Muscle layer of colon (tissue), 2 donors: ENCODE data around the gene PLIN4.

ENCODE experiments used
- H3K27ac ChIP-seq: one replicate; pipeline ENCODE4 v1.7.0; 2013; ENCODE audit warnings: low read depth, mild to moderate bottlenecking, low read length, moderate library complexity
- H3K27me3 ChIP-seq, 2 donors: one replicate each; pipeline ENCODE4 v1.7.0; 2013; ENCODE audit warnings: low read length in 2 of 2, mild to moderate bottlenecking in 2 of 2; ENCODE audit not compliant: insufficient read depth in 2 of 2, control insufficient read depth in 1 of 2
- H3K36me3 ChIP-seq: one replicate; pipeline ENCODE4 v1.7.0; 2013; ENCODE audit warnings: mild to moderate bottlenecking, low read length; ENCODE audit not compliant: insufficient read depth
- H3K4me1 ChIP-seq: one replicate; pipeline ENCODE4 v1.7.0; 2013; ENCODE audit warnings: mild to moderate bottlenecking, low read length; ENCODE audit not compliant: insufficient read depth
- H3K4me3 ChIP-seq, 2 donors: one replicate each; pipeline ENCODE4 v1.7.0; 2013; ENCODE audit warnings: low read length in 2 of 2, low read depth in 1 of 2, mild to moderate bottlenecking in 1 of 2, moderate library complexity in 1 of 2
- H3K9ac ChIP-seq: one replicate; pipeline ENCODE4 v1.7.0; 2013; ENCODE audit warnings: low read length
- H3K9me3 ChIP-seq: one replicate; pipeline ENCODE4 v1.7.0; 2013; ENCODE audit warnings: mild to moderate bottlenecking, low read length
- donor health status: abdominal sarcoma.
- donor health status: Adenocarcinoma of cecum.

The PLIN4 gene

DNA sequence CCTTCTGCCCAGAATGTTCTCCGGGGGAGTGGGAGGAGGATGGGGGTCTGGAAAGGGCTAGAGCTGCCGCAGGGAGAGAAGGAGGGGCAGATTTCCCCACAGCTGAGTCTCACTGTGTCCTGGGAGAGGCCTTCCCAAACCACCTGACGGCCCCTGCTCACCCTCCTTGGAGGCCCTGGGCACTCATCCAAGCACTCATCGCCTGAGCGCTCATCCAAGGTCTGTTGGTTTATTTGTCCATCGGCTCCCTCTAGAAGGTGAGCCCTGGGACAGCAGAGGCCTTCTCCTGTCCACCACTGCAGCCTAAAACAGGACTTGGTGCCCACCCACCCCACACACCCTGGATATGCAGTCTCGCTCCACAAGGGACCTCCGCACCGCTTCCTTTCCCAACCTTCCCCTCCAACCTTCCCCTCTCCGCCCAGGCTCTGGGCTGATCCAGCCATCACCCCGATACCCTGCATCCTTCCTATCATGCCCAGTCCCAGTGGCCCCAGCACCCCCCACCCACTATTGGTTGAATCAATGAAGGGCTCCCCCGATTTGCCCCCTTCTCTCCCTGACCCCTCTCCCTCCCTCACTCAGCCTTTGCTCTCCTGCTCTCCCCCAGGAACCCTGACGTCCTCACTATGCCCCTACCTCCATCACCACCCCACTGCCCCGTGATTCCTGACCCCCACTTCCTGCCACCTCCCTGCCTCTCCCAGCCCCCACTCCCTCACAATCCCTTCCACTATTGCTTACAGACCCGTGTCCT, 62.4 kb downstream of the PLIN4 start:
- H3K27ac ChIP-seq = peak overlapping the region; percentile 73

DNA sequence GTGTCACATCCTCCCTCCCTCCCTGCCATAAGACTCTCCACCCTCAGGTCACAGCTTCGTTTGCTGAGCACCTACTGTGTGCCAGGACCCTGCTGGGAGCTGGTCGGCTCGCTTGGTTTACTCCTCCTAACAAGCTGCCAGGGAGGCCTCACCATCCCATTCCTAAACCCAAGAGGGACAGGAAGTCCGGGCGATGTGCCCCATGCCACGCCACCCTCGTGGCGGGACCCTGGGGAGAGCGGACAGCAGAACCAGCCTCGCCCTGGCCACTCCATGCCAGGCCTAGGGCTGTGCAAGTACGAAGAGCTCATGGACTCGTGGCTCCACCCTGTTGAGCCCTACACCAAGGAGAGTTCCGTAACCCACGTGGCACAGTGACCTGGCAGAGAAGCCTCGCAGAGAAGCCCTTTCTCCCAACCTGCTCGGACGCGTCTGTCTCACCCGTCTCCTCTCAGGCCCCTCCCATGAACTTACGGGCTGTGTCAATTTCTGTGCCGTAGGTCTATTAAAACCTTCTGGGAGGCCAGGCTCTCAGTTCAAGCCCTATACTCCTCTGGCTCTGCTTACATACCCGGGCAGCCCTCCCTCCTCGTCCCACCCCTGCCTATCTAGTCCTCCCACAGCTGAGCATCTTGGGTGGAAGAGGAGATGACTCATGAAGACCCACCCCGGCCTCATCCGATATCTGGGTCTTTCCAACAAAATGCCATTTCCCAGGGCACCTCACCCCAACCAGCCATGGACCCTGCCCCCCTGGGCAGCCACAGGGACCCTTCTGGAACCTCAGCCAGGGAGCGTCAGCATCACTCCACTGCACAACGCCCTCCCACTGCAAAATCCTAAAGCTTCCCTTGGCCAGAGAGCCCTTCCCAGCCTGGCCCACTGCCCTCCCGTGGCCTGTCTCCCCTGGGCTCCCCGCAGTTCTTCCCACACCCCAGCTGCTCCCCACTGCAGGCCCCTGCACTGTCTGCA, 63.3 kb downstream of the PLIN4 start:
- Histone ChIP-seq H3K27me3 (no peaks in the 10 kb centered on the region), H3K9me3 (no peaks in the 10 kb centered on the region), H3K36me3 (peaks cover 32% of the 10 kb centered on the region), H3K27ac (peak overlapping the region; percentile 73), H3K4me3 (peak overlapping the region in 1 of 2 donors; percentile 75), H3K4me1 (peaks cover 28% of the 10 kb centered on the region), H3K9ac (no peak overlapping the region)

More for the DNA sequence above, 62.4 kb downstream of the PLIN4 start:
- Histone ChIP-seq H3K4me1 (peaks cover 28% of the 10 kb centered on the region), H3K27me3 (no peaks in the 10 kb centered on the region), H3K36me3 (peaks cover 29% of the 10 kb centered on the region), H3K9ac (peak overlapping the region; percentile 61), H3K9me3 (no peaks in the 10 kb centered on the region), H3K4me3 (peak overlapping the region in 1 of 2 donors; percentile 75)

DNA sequence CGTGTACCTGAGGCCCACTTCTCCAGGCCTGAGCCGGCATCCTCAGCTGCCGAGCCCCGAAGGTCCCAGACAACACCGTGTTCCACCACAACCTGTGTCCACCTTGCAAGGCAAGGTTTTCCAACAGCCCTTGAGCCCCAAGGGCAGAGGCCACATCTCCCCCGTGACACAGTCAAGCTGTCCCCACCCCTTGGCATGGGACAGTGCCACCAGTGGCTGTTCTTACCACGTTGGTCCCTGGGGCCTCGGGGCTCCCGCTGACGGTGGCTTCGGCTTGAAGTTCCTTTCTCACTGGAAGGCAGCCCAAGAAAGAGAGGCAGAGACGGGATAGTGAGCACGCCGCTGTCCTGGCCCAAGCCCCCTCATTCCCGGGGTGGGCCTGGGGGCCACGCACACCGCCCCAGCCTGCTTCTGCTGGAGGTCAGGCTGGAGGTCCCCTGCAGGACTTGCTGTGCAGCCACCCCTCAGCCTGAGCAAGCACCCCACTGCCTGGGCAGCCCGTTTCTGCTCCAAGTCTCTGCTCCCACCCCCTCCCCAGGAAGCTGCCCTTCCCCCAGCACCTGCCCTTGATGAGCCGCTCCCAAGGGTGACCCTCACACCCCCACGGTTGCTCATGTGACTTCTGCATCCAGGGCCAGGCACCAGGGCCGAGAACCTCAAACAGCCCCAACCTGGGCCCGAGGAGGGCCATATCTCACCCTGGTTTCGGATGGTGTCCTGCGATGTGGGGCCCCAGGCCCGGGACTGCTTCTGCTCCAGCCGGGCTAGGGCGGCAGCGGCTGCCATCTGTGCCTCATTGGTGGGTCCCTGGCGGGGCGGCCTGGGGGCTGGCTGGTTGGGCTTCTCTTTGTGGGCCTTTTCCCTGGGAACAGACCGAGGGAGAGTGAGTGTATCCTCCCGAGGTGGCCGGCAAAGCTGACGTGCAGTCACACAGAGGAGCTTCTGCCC, 64.8 kb downstream of the PLIN4 start:
- Histone ChIP-seq H3K27ac (no peak overlapping the region), H3K4me1 (peaks cover 31% of the 10 kb centered on the region), H3K4me3 (no peak overlapping the region), H3K9ac (no peak overlapping the region), H3K9me3 (no peaks in the 10 kb centered on the region), H3K27me3 (no peaks in the 10 kb centered on the region), H3K36me3 (peaks cover 44% of the 10 kb centered on the region)

DNA sequence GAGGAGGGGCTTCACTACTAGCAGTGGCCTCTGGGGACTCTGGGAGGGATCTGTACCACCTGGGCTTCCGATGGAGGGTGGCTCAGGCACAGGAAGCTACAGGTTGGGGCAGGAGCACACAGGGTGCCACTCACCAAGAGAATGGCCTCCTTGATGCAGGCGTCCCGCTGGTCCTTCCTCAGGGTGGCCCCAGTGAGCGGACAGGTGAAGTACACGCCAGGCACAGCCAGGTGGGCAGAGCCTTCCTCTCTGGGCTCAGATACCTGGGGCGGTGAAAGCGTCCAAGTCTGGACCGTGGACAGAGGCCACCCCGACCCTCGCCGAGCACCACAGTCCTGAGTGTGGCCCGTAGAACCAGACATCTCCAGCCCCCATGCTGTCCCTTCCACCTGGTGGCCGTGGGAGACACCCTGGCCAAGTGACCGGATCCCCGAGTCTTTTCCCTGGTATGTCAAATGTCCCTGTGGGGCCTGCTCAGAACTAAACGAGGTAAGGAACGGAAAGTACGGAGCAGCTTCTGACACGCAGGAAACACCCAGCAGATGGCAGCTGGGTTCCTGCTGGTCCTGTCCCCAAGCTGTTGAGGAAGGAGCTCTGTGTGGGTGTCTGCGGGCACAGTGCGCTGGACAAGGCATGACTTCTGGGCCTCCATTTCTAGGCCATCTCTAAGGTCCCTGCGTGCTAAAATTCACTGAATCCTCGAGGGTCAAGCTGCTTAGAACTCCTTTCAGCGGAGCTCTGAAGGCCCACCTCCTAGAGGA, 65.9 kb downstream of the PLIN4 start:
- no peaks in the 10 kb centered on the region for H3K9me3 ChIP-seq
- no peak overlapping the region for H3K9ac ChIP-seq
- no peak overlapping the region for H3K4me3 ChIP-seq
- no peak overlapping the region for H3K27ac ChIP-seq
- H3K4me1 ChIP-seq = peaks cover 31% of the 10 kb centered on the region
- H3K27me3 ChIP-seq = no peaks in the 10 kb centered on the region
- H3K36me3 ChIP-seq = peaks cover 55% of the 10 kb centered on the region
